ENCODE data around the gene OR5B21. TPM values are rescaled to one million over a fixed set of nuclear protein-coding genes. Genes with fewer than 3 reads are reported as not detected.

The OR5B21 gene
- total and polyA plus RNA-seq, 11 donors: not detected

- intact Hi-C loops (cut with DNase I): no loop called here
- H3K36me3 ChIP-seq: peaks cover 0 to 60% (median 45%) of the 10 kb centered on the region in 9 donors
- H3K4me1 ChIP-seq: peaks cover 0 to 14% (median 0%) of the 10 kb centered on the region in 12 donors
- no peak for TF ChIP-seq CTCF (IDR thresholded peaks at IDR 0.05)
- TF ChIP-seq POLR2A (IDR thresholded peaks at IDR 0.05): no peak
- DNase-seq: no peak
- no peak overlapping the region for H3K4me3 ChIP-seq
- no peak overlapping the region for H3K27ac ChIP-seq
- no peak for ATAC-seq
- H3K27me3 ChIP-seq: no peaks in the 10 kb centered on the region
- 83 to 89% (median 88%) methylated on average over 3 of the region's 3 CpGs for WGBS, 4 donors
- H3K9me3 ChIP-seq: no peaks in the 10 kb centered on the region
Measured at GRCh38 chr11:58530236-58530635, 22.3 kb upstream of the OR5B21 start.

GRCh38 chr11:58527429-58527828 lies 19.5 kb upstream of the OR5B21 start:
- TF ChIP-seq POLR2A (IDR thresholded peaks at IDR 0.05) (no peak), CTCF (IDR thresholded peaks at IDR 0.05) (no peak)
- H3K4me3 ChIP-seq: no peak overlapping the region
- intact Hi-C loops (cut with DNase I): loop anchor here in 1 of 10 donors (10.0 kb wide), 1 partner anchor 1073 kb away; no protein-coding TSS in a partner anchor
- DNase-seq (no peak), ATAC-seq (no peak)
- H3K36me3 ChIP-seq: peaks cover 0 to 55% (median 38%) of the 10 kb centered on the region in 9 donors
- H3K4me1 ChIP-seq: peaks cover 0 to 29% (median 4%) of the 10 kb centered on the region in 12 donors
- H3K27ac ChIP-seq: no peak overlapping the region
- 93 to 99% (median 94%) methylated on average over 6 of the region's 6 CpGs for WGBS, 4 donors
- H3K27me3 ChIP-seq: no peaks in the 10 kb centered on the region
- no peaks in the 10 kb centered on the region for H3K9me3 ChIP-seq

- intact Hi-C loops (cut with DNase I): loop anchor here in 1 of 10 donors (10.0 kb wide), 1 partner anchor 1072 kb away; no protein-coding TSS in a partner anchor
- 63 to 77% (median 70%) methylated on average over 3 of the region's 3 CpGs for WGBS, 4 donors
Measured at GRCh38 chr11:58526721-58527120, 18.8 kb upstream of the OR5B21 start.

More at GRCh38 chr11:58526721-58527120, 18.8 kb upstream of the OR5B21 start:
- Histone ChIP-seq H3K9me3 (no peaks in the 10 kb centered on the region), H3K36me3 (peaks cover 0 to 48% (median 34%) of the 10 kb centered on the region in 9 donors), H3K4me1 (peaks cover 0 to 29% (median 4%) of the 10 kb centered on the region in 12 donors), H3K4me3 (no peak overlapping the region), H3K27me3 (no peaks in the 10 kb centered on the region), H3K27ac (no peak overlapping the region)
- no peak for ATAC-seq
- no peak for DNase-seq
- TF ChIP-seq CTCF (IDR thresholded peaks at IDR 0.05) (no peak), POLR2A (IDR thresholded peaks at IDR 0.05) (no peak)

Data from heart left ventricle (tissue), 16 donors.